PFSK-1 (cell line): Measurements from ENCODE around the gene PRDM16.

Experiments used
- FOXP2 ChIP-seq: optimal IDR thresholded peaks from 2 replicates; pipeline ENCODE3; 2011; ENCODE audit warnings: borderline replicate concordance, control low read depth, inconsistent platforms; ENCODE audit not compliant: insufficient read depth; ENCODE audit errors: extremely low read length, extremely low read depth
- POLR2AphosphoS5 ChIP-seq: IDR thresholded peaks from 2 replicates; pipeline ENCODE4 v1.6.1; 2012; ENCODE audit warnings: low read depth, mild to moderate bottlenecking, control low read depth, low read length, moderate library complexity
- REST ChIP-seq, 2 experiments: IDR thresholded peaks; 2 replicates each; pipeline versions ENCODE4 v1.6.1 to v1.8.0; 2011 to 2012; ENCODE audit warnings: low read depth in 2 of 2, low read length in 2 of 2, control low read depth in 1 of 2, inconsistent platforms in 1 of 2, mild to moderate bottlenecking in 1 of 2, moderate library complexity in 1 of 2; ENCODE audit not compliant: insufficient read depth in 1 of 2
- SIN3A ChIP-seq: IDR thresholded peaks from 2 replicates; pipeline ENCODE4 v1.6.1; 2012; ENCODE audit warnings: mild to moderate bottlenecking, low read length, moderate library complexity, borderline replicate concordance; ENCODE audit not compliant: insufficient read depth
- TAF1 ChIP-seq: IDR thresholded peaks from 2 replicates; pipeline ENCODE4 v1.6.1; 2012; ENCODE audit warnings: low read length, control low read depth, borderline replicate concordance; ENCODE audit not compliant: insufficient read depth

- TF ChIP-seq SIN3A (no peak), REST (IDR thresholded peaks at IDR 0.05; ENCODE audit: insufficient read depth in 1 of 2, low read depth in 2 of 2, low read length in 2 of 2) (no peak), POLR2AphosphoS5 (no peak), TAF1 (no peak), FOXP2 (no peak)
Measured at GRCh38 chr1:3337798-3338724, 269.1 kb downstream of the PRDM16 start.
